Measurements from ENCODE around the gene CADPS2.
"Not testable (repeated sequence)": the region's sequence is repeated elsewhere in the genome, so short reads cannot be mapped to it uniquely, and the experiment has no call there.

The CADPS2 gene

GRCh38 chr7:122702872-122703510 is 183.3 kb downstream of the CADPS2 start, which contains the start of gene RNF148:
RNF148 (minus strand) TSS chr7:122702922; CDS start chr7:122702750, 172 bp downstream.
- no peak for DNase-seq

DNA sequence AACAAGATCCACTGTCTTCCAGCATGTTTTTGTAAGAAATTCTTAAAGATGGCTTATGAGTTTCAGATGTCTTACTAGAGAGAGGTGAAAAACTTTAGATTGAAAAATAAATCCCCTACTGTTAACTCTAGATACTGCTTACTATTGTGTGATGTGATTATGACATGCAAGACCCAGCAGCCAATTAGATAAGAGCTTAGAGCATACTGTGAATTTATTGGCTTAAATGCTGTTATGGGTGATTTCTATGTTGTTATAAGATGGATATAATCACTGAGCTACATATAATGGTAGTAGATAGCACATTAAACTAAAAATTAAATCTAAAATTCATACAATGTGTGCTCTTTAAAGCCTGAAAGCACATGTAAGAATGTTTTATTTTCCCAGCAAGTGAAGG is 187.2 kb downstream of the CADPS2 start, which contains the start of gene RNF133:
TSS of gene RNF133 (minus strand) at position 101 of the 400 bp plus-strand sequence. CDS start 199 bp downstream, outside the sequence.
- DNase-seq = no peak

GRCh38 chr7:122695816-122696215 is 190.4 kb downstream of the CADPS2 start:
- no peak for DNase-seq

- DNase-seq = no peak
Measured at GRCh38 chr7:122694697-122695096, 191.6 kb downstream of the CADPS2 start.

GRCh38 chr7:122692769-122693309 is 193.4 kb downstream of the CADPS2 start:
- DNase-seq = no peak

DNA sequence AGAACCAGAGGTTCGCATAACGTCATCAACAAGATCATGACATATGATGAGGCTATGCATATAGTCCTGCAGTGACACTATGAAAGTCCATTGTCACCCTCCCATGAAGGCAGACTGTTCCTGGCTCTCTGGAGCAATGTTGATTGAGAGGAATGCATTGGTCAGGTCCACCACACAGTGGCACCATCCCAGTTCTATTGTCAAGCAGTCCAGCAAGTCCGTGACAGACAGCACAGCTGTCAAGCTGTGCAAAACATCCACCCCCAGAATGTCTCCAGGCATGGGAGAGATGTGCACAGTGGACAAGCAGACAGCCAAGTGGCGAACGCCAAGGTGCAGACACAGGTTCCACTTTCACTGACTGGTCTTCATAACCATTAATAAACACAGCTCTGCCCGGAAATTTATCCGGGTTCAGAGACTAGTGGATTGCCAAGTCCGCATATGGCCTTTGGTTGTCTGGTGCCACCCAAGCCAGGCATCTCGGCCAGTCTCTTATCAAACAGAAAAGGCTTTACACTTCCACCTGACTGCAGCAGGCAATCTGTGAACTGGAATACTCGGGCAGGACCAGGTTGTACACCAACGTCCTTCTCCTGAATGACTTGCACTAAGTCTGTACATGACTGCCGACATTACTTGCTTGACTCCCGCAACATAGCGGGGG is 194.6 kb downstream of the CADPS2 start:
- no peak for DNase-seq

DNA sequence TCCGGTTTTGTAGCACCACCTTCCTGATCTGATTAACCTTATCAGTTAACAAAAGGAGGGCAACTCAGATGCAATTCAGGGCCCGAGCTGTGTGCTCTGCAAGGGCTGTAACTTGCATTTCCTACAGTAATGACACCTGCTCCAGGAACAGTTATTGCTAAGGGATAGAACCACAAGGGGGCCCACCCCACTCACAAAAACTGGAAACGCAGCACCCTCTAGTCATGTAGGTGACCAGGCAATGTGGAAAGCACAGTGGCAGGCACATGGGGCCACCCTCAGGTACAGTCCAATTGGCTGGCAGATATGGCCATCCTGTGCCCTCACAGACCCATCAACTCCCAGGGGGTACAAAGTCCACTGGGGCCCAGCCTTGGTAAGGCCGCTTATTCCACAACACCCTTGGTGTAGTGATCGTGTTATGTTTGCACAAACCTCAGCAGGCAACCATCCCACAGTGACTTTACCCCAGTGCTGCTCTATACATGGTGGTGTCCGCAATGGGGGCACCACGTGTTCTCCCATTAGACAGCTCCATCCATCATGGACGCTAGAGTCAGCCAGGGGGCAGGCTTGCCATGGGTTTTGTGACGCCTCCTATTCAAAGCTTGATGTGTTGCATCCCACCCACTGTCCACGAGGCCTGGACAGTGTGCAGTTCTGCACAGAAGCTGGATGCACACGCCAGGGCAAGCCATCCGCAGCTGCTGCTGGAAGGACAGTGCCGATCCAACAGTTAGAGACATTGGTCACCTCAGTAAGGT is 196.7 kb downstream of the CADPS2 start:
- no peak for DNase-seq

DNA sequence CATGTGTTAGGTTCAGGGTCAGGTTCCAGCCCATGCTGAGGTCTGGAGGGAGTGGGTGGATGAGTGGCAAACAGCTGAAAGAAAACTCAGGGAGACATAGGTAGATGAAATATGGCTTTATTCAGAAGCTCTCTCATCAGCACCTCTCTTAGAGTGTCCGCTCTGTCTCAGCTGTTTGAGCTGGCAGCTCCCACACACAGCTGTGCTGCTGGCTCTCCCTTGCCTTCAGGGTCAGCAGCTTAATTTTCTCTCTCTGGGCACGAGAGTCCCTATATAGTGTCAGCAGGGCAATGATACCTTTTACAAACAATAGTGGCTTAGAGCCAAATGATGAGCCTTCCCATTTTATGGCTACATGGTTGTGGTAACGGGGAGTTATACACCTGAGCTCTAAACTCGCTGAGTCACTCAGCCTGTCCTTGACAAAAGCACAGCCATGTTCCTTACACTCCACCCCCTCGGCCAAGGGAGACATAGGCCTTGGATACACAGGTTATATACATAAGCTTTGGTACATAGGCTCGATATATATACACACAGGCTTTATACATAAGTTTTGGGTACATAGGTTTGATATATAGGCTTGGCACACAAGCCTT is 197.8 kb downstream of the CADPS2 start:
- DNase-seq = no peak

DNA sequence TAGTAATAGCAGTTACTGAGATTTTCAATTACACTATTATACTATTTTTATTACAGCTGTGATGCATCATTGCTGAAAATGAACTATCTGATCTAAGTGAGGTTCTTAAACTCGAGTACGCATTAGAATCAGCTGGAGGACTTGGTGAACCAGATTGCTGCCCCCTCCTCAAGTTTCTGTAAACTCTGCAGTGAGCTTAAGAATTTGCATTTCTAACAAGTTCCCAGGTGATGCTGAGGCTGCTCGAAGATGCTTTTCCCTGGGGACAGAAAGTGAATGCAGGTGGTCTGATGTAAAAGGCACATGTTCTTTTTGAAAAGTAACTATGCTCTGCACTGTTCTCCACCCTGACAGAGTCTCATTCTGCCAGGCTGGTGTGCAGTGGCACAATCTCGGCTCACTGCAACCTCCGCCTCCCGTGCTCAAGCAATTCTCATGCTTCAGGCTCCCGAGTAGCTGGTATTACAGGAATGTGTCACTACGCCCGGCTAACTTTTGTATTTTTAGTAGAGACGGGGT is 199.8 kb downstream of the CADPS2 start:
- DNase-seq = no peak

DNA sequence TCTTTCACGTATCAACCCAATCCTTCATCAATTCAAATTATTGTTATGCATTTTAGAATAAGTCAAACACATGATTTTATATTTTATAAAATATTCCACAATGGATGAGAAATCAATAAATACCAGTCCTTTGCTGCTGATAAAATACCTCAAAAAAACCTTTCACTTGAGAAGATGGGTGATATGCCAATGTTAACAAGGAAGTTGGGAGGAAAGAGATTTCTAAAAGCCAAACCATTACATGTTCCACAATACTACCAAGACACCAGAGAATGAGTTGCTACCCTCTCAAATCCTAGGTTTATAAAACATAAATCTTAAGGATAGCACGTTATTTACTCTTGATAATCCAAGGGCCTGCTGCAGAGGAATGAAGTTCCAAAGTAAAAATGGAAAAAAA is 201.8 kb downstream of the CADPS2 start:
- DNase-seq = no peak

DNA sequence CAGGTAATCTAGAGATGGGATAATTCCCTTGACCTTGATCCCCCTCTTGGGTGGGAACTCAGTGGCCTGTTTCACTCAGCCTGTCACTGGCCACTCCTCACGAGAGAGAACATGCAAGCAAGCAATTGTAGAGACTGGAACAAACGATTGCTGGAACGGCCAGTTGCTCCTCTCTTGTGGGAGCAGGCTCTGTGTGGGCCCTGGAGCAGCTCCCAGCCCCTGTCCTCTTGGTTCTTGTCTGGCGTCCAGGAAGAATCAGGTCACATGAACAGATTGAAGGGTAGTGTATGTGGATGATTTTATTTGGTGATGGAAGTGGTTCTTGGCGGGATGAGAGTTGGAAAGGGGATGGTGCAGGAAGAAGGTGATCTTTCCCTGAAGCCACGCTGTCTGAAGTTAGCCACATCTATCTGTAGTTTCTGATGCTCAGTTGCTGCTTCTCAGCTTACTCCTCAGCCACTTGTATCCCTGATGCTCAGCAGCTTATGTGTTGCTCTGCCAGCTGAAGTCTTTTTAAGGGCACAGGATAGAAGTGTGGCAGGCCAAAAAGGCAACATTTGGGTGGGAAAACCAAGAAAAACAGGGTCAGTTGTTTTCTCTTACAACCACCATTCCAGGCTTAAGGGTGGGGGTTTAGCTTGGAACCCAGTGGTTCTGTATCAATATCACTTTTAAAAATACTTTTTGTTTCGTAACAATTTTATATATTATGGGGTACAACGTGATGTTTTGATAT is 203.3 kb downstream of the CADPS2 start:
- DNase-seq = no peak

DNA sequence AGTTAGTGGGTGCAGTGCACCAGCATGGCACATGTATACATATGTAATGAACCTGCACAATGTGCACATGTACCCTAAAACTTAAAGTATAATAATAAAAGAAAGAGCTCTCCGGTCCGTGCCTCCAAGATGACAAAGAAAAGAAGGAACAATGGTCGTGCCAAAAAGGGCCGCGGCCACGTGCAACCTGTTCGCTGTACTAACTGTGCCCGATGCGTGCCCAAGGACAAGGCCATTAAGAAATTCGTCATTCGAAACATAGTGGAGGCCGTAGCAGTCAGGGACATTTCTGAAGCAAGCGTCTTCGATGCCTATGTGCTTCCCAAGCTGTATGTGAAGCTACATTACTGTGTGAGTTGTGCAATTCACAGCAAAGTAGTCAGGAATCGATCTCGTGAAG is 205.1 kb downstream of the CADPS2 start:
- not testable (repeated sequence) for DNase-seq

DNA sequence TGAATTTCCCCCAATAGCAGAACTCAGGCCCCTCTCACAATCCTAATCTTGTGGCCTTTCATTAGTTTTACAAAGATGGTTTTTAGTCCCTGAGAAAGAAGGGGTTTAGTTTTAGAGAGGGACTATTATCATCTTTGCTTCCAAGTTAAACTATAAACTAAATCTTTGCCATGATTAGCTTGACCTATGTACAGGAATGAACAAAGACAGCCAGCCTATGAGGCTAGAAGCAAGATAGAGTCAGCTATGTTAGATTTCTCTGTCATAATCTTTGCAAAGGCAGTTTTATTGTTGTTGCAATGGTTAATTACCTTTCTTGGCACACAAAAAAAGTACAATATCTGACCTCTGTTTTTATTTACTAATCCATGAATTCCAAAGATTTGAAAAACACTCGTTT is 206.4 kb downstream of the CADPS2 start:
- DNase-seq = no peak

DNA sequence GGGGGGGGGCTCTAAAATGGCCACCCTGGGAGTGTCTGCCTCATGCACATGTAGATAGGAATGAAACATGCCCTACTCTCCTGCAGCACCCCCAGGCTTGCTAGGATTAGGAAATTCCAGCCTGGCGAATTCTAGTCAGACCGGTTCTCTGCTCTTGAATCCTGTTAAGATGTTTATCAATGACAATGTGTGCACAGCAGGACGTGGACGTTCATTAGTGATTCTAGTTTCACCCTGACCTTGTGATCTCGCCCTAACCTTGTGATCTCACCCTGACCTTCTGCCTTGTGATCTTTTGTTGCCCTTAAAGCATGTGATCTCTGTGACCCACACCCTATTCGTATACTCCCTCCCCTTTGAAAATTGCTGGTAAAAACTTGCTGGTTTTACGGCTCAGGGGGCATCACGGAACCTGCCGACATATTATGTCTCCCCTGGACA is 207.0 kb downstream of the CADPS2 start:
- DNase-seq = not testable (repeated sequence)

DNA sequence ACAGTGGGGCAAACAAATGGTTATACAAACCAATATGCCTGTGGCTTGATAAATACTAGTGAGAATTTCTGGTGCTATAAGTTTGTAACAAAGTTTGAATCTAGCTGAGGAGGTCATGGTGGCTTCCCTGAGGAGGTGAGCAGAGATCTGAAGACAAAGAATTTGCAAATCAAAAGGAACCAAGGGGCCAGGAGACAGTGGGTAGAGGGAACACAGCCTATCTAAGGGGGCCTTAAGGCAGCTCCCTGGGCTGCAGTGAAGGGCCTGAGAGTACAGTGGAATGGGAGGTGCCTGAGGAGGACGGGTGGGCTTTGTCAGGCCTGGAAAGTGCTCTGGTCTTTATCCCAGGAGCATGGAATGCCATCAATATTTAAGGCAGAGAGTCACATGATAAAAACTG is 209.1 kb downstream of the CADPS2 start:
- no peak for DNase-seq

DNA sequence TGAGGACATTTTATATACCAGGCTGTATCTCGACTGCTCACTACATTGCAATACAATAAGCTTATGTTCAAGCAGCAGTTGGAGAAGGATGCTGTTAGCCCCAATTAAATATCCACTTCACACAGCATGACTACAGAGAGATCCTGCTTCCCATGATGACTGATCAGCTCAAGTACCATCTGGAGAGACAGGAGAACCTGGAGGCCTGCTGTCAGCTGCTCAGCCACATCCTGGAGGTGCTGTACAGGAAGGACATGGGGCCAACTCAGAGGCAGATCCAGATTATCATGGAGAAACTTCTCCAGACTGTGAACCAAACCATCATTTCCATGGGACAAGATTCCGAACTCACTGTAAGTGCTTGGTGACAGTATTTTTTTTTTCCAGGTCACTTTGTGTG is 209.8 kb downstream of the CADPS2 start:
- no peak for DNase-seq

- DNase-seq = no peak
Measured at GRCh38 chr7:122675621-122676020, 210.6 kb downstream of the CADPS2 start.

DNA sequence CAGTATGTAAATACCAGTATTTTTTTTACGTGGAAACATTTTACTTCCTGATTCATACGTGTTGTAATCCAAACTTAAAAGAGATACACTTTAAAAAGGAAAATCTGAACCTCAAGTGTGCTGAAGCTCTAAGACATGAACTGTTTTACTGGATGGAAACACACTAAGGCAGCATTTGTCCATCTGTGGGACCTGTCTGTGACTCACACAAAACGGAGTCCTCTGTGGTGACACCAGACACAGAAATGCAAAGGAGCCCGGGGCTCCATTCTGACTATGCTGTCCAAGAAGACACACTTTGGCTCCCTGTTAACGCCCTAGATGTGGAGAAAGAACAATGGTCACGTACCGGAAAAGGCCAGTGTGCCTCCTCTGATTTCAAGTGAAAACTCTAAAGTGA is 211.2 kb downstream of the CADPS2 start:
- no peak for DNase-seq

DNA sequence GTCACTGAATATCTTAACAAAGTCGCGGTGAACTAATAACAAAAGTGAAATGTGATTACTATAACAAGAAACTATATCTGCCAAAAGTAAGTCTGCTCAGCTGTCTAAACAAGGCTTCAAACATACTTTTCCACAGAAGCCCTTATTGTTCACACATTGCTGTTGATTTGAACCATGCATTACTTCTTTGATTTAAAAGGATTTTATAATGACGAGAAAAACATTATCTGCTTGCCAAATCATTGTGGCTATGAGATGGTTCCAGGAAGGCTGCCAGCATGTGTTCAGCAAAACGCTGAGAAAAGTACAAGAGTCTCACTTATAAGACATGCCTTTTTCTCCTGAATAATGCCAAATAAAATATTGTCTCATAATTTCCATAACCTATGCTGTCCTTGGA is 211.8 kb downstream of the CADPS2 start:
- DNase-seq = no peak

- DNase-seq = no peak
Measured at GRCh38 chr7:122673951-122674350, 212.3 kb downstream of the CADPS2 start.

- no peak for DNase-seq
Measured at GRCh38 chr7:122672536-122672935, 213.7 kb downstream of the CADPS2 start.

DNA sequence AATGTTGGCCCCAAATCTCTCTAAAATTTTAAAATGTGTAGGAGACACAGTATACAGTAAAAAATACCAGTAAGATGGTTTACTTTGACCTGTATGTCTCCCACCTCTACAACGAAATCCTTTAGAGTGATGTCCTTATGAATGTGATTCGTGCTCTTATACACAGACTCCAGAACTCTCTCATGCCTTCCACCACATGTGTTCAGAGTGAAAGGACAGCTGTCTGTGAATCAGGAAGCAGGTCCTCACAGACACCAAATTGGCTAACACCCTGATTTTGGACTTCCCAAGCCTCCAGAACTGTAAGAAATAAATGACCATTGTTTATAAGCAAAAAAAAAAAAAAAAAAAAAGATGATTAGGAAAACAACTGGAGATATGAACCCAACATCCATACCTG is 222.5 kb downstream of the CADPS2 start:
- no peak for DNase-seq

Measured in stimulated activated CD4-positive, alpha-beta T cell treated with anti-CD3 and anti-CD28 coated beads, Interleukin-1b, Interleukin-23, amount 100 ng/mL, for 48 hours (primary cell).